IPS-NIHi7 (cell line): ENCODE results near the gene ACBD4.

Source experiments
- DNase-seq: peaks from one replicate; pipeline ENCODE4 v3.0.0; 2012; ENCODE audit warnings: mixed read lengths; ENCODE audit errors: extremely low spot score

The ACBD4 gene

DNA sequence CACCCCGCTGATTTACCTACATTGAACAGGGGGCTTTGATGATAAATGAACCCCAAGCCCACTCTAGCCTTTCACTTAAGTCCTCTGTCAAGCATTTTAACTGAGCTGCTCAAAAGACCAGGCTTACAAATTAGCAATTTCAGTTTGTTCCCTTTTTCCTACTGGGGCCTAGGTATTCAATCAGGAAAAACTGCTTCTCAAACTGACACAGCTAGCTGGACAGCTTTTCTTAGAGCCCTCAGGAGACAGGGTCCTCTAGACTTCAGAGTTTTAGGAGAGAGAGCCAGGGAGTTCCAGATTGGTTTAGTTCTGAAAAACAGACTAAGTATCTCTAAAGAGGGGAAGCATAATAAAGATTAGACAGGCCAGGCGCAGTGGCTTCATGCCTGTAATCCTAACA, 20.0 kb downstream of the ACBD4 start:
- no peak for DNase-seq

- DNase-seq, result no peak
These were observed 20.8 kb downstream of the ACBD4 start for GRCh38 chr17:45156242-45156641.

DNA sequence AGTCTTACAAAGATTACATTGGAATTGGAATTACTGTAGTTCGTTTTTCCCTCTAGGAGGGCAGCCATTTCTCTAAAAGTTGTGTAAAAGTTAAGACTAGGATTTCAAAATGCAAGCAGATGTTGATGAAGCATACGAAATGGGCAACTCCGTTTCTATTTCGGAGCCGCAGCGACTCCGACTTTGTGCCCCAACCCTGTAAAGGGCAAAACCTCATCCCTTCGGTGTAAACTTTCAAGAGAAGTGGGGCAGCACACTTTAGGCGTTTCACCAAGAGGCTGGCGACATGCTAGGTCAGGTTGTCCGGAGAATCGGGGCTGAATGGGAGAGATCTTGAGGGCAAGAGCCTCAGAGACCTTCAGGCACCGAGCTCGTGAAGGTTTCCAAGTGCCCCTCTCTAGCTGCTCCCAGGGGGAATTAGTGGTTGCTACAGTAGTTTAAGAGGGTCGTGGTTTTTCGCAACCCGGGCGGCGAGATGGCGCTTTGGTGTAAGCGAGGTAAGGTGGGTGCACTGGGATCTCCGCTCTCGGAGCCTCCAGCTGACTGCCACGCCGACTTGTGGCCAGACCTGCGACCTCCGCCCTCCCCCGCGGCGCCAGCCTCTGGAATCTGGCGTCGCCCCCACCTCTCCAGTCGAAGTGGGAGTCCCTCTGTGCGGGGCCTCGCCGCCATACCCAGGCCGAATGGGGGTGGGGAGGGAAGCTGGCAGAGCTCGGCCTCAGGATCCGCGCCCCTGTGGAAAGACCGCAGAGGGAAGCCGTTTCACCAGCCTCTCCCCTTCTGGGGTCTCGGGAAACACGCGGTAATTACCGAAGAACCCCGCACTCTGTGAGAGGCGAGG, 25.2 kb downstream of the ACBD4 start:
- DNase-seq, result peak; percentile 82

GRCh38 chr17:45161288-45162024, 26.0 kb downstream of the ACBD4 start, which contains the start of gene HEXIM2:
Gene HEXIM2, plus strand, starts transcription at chr17:45161875. Its CDS starts 919 bp downstream, at chr17:45162794.
- DNase-seq, result peak; percentile 95

DNA sequence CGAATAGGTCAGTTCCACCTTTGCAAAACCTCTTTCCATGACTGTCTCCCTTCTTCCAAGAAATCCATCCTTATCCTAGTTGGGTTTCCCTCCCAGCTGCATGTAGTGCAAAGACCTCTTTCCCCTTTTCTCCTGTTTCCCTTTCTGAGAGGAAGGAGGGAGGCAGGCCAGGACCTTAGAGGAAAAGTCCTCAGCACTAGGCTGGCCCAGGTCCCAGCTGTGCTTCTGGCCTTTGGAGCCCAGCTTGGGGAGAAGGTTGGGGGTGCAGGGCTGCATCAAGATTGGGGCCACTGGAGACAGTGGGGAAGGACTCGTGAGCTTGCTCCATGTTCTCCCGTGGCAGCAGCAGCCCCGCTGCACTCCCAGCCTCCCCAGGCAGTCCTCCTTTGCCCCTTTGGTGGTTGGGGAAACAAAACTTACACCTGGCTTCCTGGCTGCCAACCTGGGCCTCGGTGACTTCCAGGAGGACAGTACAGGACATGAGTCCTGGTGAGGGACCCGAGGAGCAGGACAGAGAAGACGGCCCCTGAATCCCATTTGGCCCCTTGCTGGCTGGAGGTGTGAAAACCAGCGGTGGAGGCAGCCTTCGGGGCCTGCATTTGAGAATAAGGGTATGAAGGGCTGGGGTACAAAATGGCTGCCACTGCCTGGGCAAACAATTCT, 26.7 kb downstream of the ACBD4 start:
- DNase-seq, result peak; percentile 16

DNA sequence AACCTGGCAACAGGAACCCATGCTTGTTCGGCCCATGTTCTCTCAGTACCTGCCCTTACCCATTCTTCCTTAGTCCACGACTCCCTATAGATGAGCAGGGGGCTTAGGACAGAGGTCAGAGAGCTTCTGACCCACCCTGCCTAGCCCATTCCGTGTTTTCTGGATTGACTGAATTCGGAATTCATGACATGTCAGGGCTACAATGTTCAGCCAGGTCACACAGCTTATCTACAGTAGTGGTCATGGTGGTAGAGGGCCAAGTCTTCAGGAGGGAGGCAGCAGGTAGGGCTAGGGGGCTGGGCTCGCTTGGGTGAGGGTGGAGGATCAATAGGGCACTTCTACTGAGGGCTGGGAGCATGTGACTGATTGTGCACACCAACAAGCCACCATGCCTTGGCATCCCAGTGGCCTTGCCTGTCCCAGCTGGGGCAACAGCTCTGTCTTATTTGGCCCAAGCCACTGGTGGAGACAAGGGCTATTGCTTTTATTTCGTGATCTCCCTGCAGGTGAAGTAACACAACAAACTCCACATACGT, 29.3 kb downstream of the ACBD4 start:
- DNase-seq, result no peak

GRCh38 chr17:45168991-45169752, 33.7 kb downstream of the ACBD4 start:
- DNase-seq, result no peak

DNA sequence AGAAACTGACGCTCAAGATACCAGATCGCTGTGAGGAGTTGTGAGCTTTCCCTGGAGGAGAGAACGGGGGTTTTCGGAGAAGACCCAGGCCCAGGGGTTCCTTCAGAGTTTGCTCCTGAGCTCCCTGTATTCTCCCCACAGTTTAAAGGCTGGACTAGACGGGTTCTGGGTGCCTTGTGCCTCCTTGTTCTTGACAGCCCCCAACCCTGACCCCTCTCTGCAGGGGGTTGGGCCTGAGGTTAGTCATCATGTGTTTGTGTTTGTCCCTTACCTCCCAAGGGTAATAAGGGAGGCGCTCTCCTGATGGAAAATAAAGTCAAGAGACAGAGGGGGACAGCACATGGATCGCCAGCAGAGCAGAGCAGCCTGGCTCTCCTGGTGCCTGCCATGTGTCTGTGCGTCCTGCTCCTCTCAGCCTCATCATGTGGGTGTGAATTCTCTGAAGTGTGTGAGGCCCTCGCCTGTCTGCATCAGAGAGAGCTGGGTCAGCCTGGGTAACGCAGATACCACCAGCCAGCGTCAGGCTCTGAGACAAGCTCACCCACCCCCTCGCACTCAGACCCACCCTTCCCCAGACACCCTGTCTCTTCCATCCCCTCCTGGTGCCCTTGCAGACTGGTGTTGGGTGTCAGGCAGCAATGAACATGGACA, 34.9 kb downstream of the ACBD4 start:
- DNase-seq, result no peak

DNA sequence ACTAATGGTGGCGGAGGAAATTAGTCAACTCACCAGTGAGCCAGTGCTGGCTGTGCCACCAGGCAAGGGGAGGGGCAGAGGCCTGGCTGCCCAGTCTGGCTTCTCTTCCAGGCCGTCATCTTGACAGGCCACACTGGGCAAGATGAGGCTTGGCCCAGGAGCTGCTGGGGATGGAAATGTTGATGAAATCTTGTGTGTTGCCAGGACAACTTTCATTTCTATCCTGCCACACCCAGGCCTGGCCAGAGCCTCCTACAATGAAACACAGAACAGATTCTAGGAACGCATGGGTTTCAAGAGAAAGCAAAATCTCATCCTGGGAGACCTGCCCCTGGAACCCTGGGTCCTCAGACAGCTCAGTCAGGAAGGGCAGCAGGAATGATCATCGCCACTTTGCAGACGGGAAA, 35.4 kb downstream of the ACBD4 start:
- no peak for DNase-seq

- DNase-seq, result peak; percentile 56
These were observed 36.1 kb downstream of the ACBD4 start for GRCh38 chr17:45171338-45172231.

DNA sequence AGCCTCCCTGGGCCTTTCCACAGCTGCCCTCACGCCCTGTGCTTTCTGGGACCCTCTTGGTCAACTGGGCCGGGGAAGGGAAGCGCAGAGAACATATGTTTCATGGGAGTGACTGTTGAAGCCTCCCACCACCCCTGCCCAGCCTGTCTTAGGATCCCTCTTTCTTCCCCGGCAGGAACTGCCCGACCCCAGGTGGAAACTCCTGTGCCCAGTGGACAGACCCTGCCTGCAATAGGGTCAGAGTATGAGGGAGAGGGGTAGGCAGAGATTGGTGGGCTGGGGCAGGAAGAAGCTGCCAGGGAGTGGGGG, 36.7 kb downstream of the ACBD4 start:
- DNase-seq, result no peak

GRCh38 chr17:45172541-45173286, 37.2 kb downstream of the ACBD4 start:
- DNase-seq, result peak; percentile 38

GRCh38 chr17:45175759-45176115, 40.2 kb downstream of the ACBD4 start:
- no peak for DNase-seq

DNA sequence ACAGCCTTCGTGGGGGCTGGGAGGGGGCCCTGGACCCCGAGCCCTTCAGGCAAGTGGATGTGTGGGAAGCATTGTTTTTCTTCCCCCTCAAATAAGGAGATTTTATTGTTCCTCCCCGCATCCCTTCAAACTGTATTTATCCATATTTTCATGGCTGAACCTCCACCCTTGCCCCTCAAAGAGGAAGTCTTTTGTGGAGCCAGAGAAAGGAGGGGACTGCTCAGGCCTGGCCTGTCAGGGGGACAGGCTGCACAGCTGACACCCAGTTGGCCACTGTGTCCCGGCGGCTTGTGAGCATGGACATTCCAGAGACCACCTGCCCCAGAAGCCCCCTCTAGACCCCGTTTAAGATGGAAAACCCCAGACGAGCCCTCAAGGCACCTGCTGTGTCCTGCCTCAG, 42.1 kb downstream of the ACBD4 start:
- DNase-seq, result no peak

- no peak for DNase-seq
These were observed 48.7 kb downstream of the ACBD4 start for GRCh38 chr17:45184144-45184543.

DNA sequence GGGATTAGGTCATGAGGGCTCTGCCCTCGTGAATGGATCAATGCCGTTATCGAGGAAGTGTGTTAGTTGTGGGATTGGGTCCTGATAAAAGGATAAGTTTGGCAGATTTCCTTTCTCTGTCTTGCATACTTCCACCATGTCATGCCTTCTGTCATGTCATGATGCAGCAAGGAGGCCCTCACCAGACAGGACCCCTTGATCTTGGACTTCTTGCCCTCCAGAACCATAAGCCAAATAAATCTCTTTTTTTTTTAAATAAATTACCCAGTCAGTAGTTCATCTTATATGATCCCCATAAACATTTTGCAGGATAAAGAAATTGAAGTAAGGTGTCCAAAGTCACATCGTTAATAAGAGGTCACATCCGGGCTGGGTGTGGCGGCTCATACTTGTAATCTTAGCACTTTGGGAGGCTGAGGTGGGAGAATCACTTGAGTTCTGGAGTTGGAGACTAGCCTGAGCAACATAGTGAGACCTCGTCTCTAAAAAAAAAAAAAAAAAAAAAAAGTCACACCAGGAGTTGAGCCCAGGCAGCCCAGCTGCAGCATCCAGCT, 51.4 kb downstream of the ACBD4 start:
- no peak for DNase-seq

DNA sequence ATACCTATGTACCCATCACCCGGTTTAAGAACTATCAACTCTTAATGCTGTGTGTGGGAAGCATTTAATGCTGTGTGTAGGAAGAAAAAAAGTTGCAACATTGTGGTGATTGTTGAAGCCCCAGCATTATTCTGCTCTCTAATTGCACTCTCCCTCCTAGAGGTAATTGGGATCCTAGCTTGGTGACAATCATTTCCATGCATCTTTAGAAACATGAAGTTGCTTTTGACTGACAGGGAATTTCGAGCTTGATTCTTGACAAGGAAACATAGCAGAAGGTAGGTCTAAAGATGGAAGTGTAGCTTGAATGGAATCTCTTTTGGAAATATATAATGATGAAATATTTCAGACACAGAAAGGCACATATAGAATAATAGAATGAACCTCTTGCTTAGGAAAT, 53.5 kb downstream of the ACBD4 start:
- no peak for DNase-seq

GRCh38 chr17:45190503-45191255, 55.2 kb downstream of the ACBD4 start:
- DNase-seq, result no peak
